H9 (cell line): ENCODE results near the gene TSSK2. TPM values are rescaled to one million over a fixed set of nuclear protein-coding genes. Genes with fewer than 3 reads are reported as not detected.

Experiments
- DNase-seq: peaks from one replicate; pipeline ENCODE4 v3.0.0-alpha.2; 2017
- H2AFZ ChIP-seq: one replicate; pipeline ENCODE4 v1.6.1; 2013; ENCODE audit warnings: mild to moderate bottlenecking, low read length, control low read depth, moderate library complexity
- H2AK5ac ChIP-seq: 2 replicates; pipeline ENCODE4 v1.6.1; 2013; ENCODE audit warnings: low read length, control low read depth, mixed read lengths; ENCODE audit not compliant: insufficient read length
- H2BK120ac ChIP-seq: one replicate; pipeline ENCODE4 v1.6.1; 2013; ENCODE audit warnings: low read depth, mild to moderate bottlenecking, low read length, control low read depth, inconsistent platforms; ENCODE audit not compliant: poor library complexity, severe bottlenecking
- H2BK12ac ChIP-seq: 2 replicates; pipeline ENCODE4 v1.6.1; 2013; ENCODE audit warnings: low read length, control low read depth, mixed read lengths, low read depth; ENCODE audit not compliant: insufficient read length
- H2BK15ac ChIP-seq: 2 replicates; pipeline ENCODE4 v1.6.1; 2013; ENCODE audit warnings: low read depth, low read length, control low read depth
- H2BK20ac ChIP-seq: one replicate; pipeline ENCODE4 v1.6.1; 2013; ENCODE audit warnings: low read depth, mild to moderate bottlenecking, low read length, control low read depth, inconsistent platforms; ENCODE audit not compliant: poor library complexity, severe bottlenecking
- H2BK5ac ChIP-seq: 2 replicates; pipeline ENCODE4 v1.6.1; 2013; ENCODE audit warnings: low read length, control low read depth, mixed read lengths; ENCODE audit not compliant: insufficient read length
- H3K14ac ChIP-seq: 2 replicates; pipeline ENCODE4 v1.6.1; 2013; ENCODE audit warnings: low read length, control low read depth; ENCODE audit not compliant: insufficient read depth
- H3K18ac ChIP-seq: 2 replicates; pipeline ENCODE4 v1.6.1; 2013; ENCODE audit warnings: low read depth, mild to moderate bottlenecking, mixed read lengths, low read length, control low read depth; ENCODE audit not compliant: insufficient read length
- H3K23ac ChIP-seq: 2 replicates; pipeline ENCODE4 v1.6.1; 2013; ENCODE audit warnings: low read length, control low read depth, mixed read lengths, low read depth; ENCODE audit not compliant: insufficient read length
- H3K23me2 ChIP-seq: 2 replicates; pipeline ENCODE4 v1.6.1; 2013; ENCODE audit warnings: low read depth, mild to moderate bottlenecking, mixed read lengths, low read length, control low read depth; ENCODE audit not compliant: insufficient read length, poor library complexity, severe bottlenecking
- H3K27ac ChIP-seq: 2 replicates; pipeline ENCODE4 v1.5.1; 2013; ENCODE audit warnings: low read length, control low read depth, mixed read lengths, low read depth; ENCODE audit not compliant: insufficient read length
- H3K27me3 ChIP-seq: 2 replicates; pipeline ENCODE4 v1.6.1; 2013; ENCODE audit warnings: low read length, control low read depth, inconsistent platforms; ENCODE audit not compliant: insufficient read depth
- H3K4ac ChIP-seq: 2 replicates; pipeline ENCODE4 v1.6.1; 2013; ENCODE audit warnings: low read depth, mild to moderate bottlenecking, control low read depth, inconsistent platforms, low read length, moderate library complexity
- H3K4me1 ChIP-seq: 2 replicates; pipeline ENCODE4 v1.6.1; 2013; ENCODE audit warnings: low read length, control low read depth, inconsistent platforms; ENCODE audit not compliant: insufficient read depth
- H3K4me2 ChIP-seq: 2 replicates; pipeline ENCODE4 v1.6.1; 2013; ENCODE audit warnings: low read length, control low read depth, mixed read lengths; ENCODE audit not compliant: insufficient read length, insufficient read depth
- H3K56ac ChIP-seq: 2 replicates; pipeline ENCODE4 v1.6.1; 2013; ENCODE audit warnings: low read depth, mild to moderate bottlenecking, mixed read lengths, low read length, control low read depth; ENCODE audit not compliant: insufficient read length
- H3K79me1 ChIP-seq: 2 replicates; pipeline ENCODE4 v1.6.1; 2013; ENCODE audit warnings: low read depth, mild to moderate bottlenecking, moderate library complexity, low read length, control low read depth, inconsistent platforms; ENCODE audit not compliant: insufficient read depth, poor library complexity, severe bottlenecking
- H3K79me2 ChIP-seq: 2 replicates; pipeline ENCODE4 v1.6.1; 2013; ENCODE audit warnings: low read length, control low read depth, inconsistent platforms; ENCODE audit not compliant: insufficient read depth
- H3K9ac ChIP-seq: 2 replicates; pipeline ENCODE4 v1.6.1; 2013; ENCODE audit warnings: low read length, control low read depth, mixed read lengths; ENCODE audit not compliant: insufficient read length; ENCODE audit errors: extremely low read depth
- H3K9me3 ChIP-seq: one replicate; pipeline ENCODE4 v1.6.1; 2013; ENCODE audit warnings: low read depth, low read length, inconsistent platforms; ENCODE audit not compliant: control insufficient read depth
- H3T11ph ChIP-seq: one replicate; pipeline ENCODE4 v1.6.1; 2013; ENCODE audit warnings: mild to moderate bottlenecking, low read length, control low read depth, inconsistent platforms
- H4K20me1 ChIP-seq: one replicate; pipeline ENCODE4 v1.6.1; 2013; ENCODE audit not compliant: control insufficient read depth, insufficient read length, insufficient read depth
- H4K5ac ChIP-seq: 2 replicates; pipeline ENCODE4 v1.6.1; 2013; ENCODE audit warnings: low read depth, mild to moderate bottlenecking, mixed read lengths, low read length, control low read depth; ENCODE audit not compliant: insufficient read length
- H4K8ac ChIP-seq: replicated peaks from 2 replicates; pipeline ENCODE4 v1.6.1; 2013; ENCODE audit warnings: low read length, control low read depth, mixed read lengths, low read depth; ENCODE audit not compliant: insufficient read length
- H4K91ac ChIP-seq: 2 replicates; pipeline ENCODE4 v1.6.1; 2013; ENCODE audit warnings: low read depth, mild to moderate bottlenecking, moderate library complexity, mixed read lengths, low read length, control low read depth; ENCODE audit not compliant: insufficient read length
- H3K27ac Mint-ChIP-seq, 3 experiments: 2 replicates in 2 of 3; 3 replicates in 1 of 3; pipeline ENCODE4 v1.8.0; 2020 to 2021; ENCODE audit warnings: mixed read lengths in 3 of 3, mild to moderate bottlenecking in 1 of 3, moderate library complexity in 1 of 3
- H3K27me3 Mint-ChIP-seq: 2 replicates; pipeline ENCODE4 v1.8.0; 2021; ENCODE audit warnings: low read depth, mild to moderate bottlenecking, moderate library complexity, mixed read lengths
- H3K36me3 Mint-ChIP-seq, 3 experiments: 2 replicates in 2 of 3; 3 replicates in 1 of 3; pipeline ENCODE4 v1.8.0; 2020 to 2021; ENCODE audit warnings: low read depth in 3 of 3, mixed read lengths in 3 of 3; ENCODE audit not compliant: insufficient read depth in 1 of 3
- H3K4me1 Mint-ChIP-seq, 2 experiments: 2 replicates each; pipeline ENCODE4 v1.8.0; 2020; ENCODE audit warnings: mixed read lengths in 2 of 2
- H3K4me3 Mint-ChIP-seq, 2 experiments: 2 replicates in 1 of 2; 3 replicates in 1 of 2; pipeline ENCODE4 v1.8.0; 2020 to 2021; ENCODE audit warnings: mild to moderate bottlenecking in 2 of 2, mixed read lengths in 2 of 2, moderate library complexity in 1 of 2
- H3K9me3 Mint-ChIP-seq, 2 experiments: 2 replicates in 1 of 2; 3 replicates in 1 of 2; pipeline ENCODE4 v1.8.0; 2020; ENCODE audit warnings: mild to moderate bottlenecking in 2 of 2, mixed read lengths in 2 of 2, moderate library complexity in 1 of 2
- CTCF ChIP-seq: fragments of 200-600 bp; sonication (generic); conservative IDR thresholded peaks from 3 replicates; pipeline ENCODE4 v1.8.0; 2021; ENCODE audit warnings: antibody characterized with exemption, mild to moderate bottlenecking
- WGBS: extraction: QIAGEN DNeasy Blood & Tissue Kit; methylation state at CpG from one replicate; pipeline ENCODE4 v1.1.7; 2013; ENCODE audit warnings: missing lambda C conversion rate, low lambda C conversion rate, mixed read lengths; ENCODE audit not compliant: insufficient read length; ENCODE audit errors: extremely low coverage; 5-methylcytosine and 5-hydroxymethylcytosine counted together
- total RNA-seq: library from RNA; stranded (reverse); gene quantifications from 2 replicates; pipeline ENCODE4 v1.2.1, GENCODE V29; 2021

Gene TSSK2
- total RNA-seq, 1 experiment from 2014 or later: not detected

- Histone ChIP-seq H4K20me1 (no peaks in the 10 kb centered on the region), H3K27ac (no peak overlapping the region), H3K14ac (no peak overlapping the region), H3K4me2 (no peak overlapping the region), H3K18ac (no peak overlapping the region), H4K8ac (no peak overlapping the region), H3K79me2 (peaks cover 18% of the 10 kb centered on the region; the same call in 1 of the 2 replicates), H4K5ac (no peak overlapping the region), H3K9me3 (no peaks in the 10 kb centered on the region), H2BK120ac (no peak overlapping the region), H4K91ac (no peak overlapping the region), H3K9ac (no peak overlapping the region), H2BK5ac (no peak overlapping the region), H3K56ac (no peak overlapping the region), H2AK5ac (no peak overlapping the region), H3K4ac (no peak overlapping the region), H3T11ph (no peak overlapping the region), H3K23ac (no peak overlapping the region), H3K27me3 (no peaks in the 10 kb centered on the region), H2BK15ac (no peak overlapping the region), H2AFZ (no peak overlapping the region), H2BK12ac (no peak overlapping the region), H3K23me2 (no peaks in the 10 kb centered on the region), H2BK20ac (no peak overlapping the region), H3K79me1 (peaks cover 4% of the 10 kb centered on the region), H3K4me1 (peaks cover 4% of the 10 kb centered on the region; the same call in 1 of the 2 replicates)
- Mint-ChIP-seq H3K4me3 (no peak overlapping the region), H3K36me3 (peaks cover 0 to 4% (median 0%) of the 10 kb centered on the region in 3 experiments; a peak in 1 of 7 replicates), H3K27me3 (no peaks in the 10 kb centered on the region), H3K9me3 (no peaks in the 10 kb centered on the region), H3K27ac (peak overlapping the region in 1 of 3 experiments; percentile 56; a peak in 2 of 7 replicates), H3K4me1 (peaks cover 18% of the 10 kb centered on the region in 2 experiments)
- no CpG with 5 or more reads among the region's 8 CpGs for WGBS
- DNase-seq: no peak
- TF ChIP-seq CTCF: no peak
Measured at GRCh38 chr22:19105456-19105855, 25.7 kb upstream of the TSSK2 start.
